HepG2 (cell line): Measurements from ENCODE around the gene SPRED3. TPM values are rescaled to one million over a fixed set of nuclear protein-coding genes. Genes with fewer than 3 reads are reported as not detected.

Source experiments
- AKNA ChIP-seq: sonication (generic); formaldehyde crosslinking; IDR thresholded peaks from 2 replicates; pipeline ENCODE4 v1.4.0; 2020; ENCODE audit warnings: missing genetic modification reagents, borderline replicate concordance
- ASH2L ChIP-seq: fragments of 300-600, 200-600 bp; sonication (generic); IDR thresholded peaks from 2 replicates; pipeline ENCODE4 v1.7.0; 2017; ENCODE audit warnings: low read depth, mild to moderate bottlenecking, moderate library complexity, mixed read lengths, low read length; ENCODE audit not compliant: insufficient read length
- CCDC6 ChIP-seq: sonication (generic); formaldehyde crosslinking; IDR thresholded peaks from 2 replicates; pipeline ENCODE4 v1.8.1; 2022; ENCODE audit warnings: mild to moderate bottlenecking, missing genetic modification reagents, moderate library complexity
- ETS1 ChIP-seq: sonication (generic); formaldehyde crosslinking; IDR thresholded peaks from 2 replicates; pipeline ENCODE4 v1.4.0; 2020; ENCODE audit warnings: missing genetic modification reagents
- HDAC2 ChIP-seq: sonication (generic); formaldehyde crosslinking; IDR thresholded peaks from 2 replicates; pipeline ENCODE4 v1.4.0; 2020; ENCODE audit warnings: missing genetic modification reagents
- HINFP ChIP-seq: sonication (generic); formaldehyde crosslinking; IDR thresholded peaks from 2 replicates; pipeline ENCODE4 v1.4.0; 2020; ENCODE audit warnings: low read depth, mild to moderate bottlenecking, missing genetic modification reagents
- MED8 ChIP-seq: sonication (generic); formaldehyde crosslinking; IDR thresholded peaks from 2 replicates; pipeline ENCODE4 v1.8.1; 2023; ENCODE audit warnings: mild to moderate bottlenecking, missing genetic modification reagents; ENCODE audit not compliant: insufficient replicate concordance
- NFE2L2 ChIP-seq: fragments of 150-350 bp; IDR thresholded peaks from 2 replicates; pipeline ENCODE4 v1.6.1; 2014; ENCODE audit warnings: low read length
- TCF7 ChIP-seq: sonication (generic); IDR thresholded peaks from 2 replicates; pipeline ENCODE4 v1.6.1; 2016; ENCODE audit warnings: antibody characterized with exemption, low read depth
- TRAFD1 ChIP-seq: sonication (generic); formaldehyde crosslinking; IDR thresholded peaks from 2 replicates; pipeline ENCODE4 v1.5.1; 2020; ENCODE audit warnings: missing genetic modification reagents, mild to moderate bottlenecking, borderline replicate concordance
- TSC22D2 ChIP-seq: sonication (generic); formaldehyde crosslinking; IDR thresholded peaks from 2 replicates; pipeline ENCODE4 v1.5.1; 2020; ENCODE audit warnings: missing genetic modification reagents, mild to moderate bottlenecking, borderline replicate concordance
- ZNF329 ChIP-seq: sonication (generic); formaldehyde crosslinking; IDR thresholded peaks from 2 replicates; pipeline ENCODE4 v1.9.0; 2021; ENCODE audit warnings: low read depth, mild to moderate bottlenecking, missing genetic modification reagents
- ZNF34 ChIP-seq: sonication (generic); formaldehyde crosslinking; IDR thresholded peaks from 2 replicates; pipeline ENCODE4 v1.4.0; 2020; ENCODE audit warnings: mild to moderate bottlenecking, missing genetic modification reagents, borderline replicate concordance
- ZNF362 ChIP-seq: sonication (generic); formaldehyde crosslinking; IDR thresholded peaks from 2 replicates; pipeline ENCODE4 v1.4.0; 2020; ENCODE audit warnings: missing genetic modification reagents, mild to moderate bottlenecking, borderline replicate concordance
- ZNF563 ChIP-seq: sonication (generic); formaldehyde crosslinking; IDR thresholded peaks from 2 replicates; pipeline ENCODE4 v1.8.0; 2022; ENCODE audit warnings: mild to moderate bottlenecking, moderate library complexity, missing genetic modification reagents
- ZNF564 ChIP-seq: sonication (generic); formaldehyde crosslinking; IDR thresholded peaks from 2 replicates; pipeline ENCODE4 v1.8.1; 2023; ENCODE audit warnings: mild to moderate bottlenecking, missing genetic modification reagents
- ZNF75D ChIP-seq: sonication (generic); formaldehyde crosslinking; IDR thresholded peaks from 2 replicates; pipeline ENCODE4 v1.8.1; 2023; ENCODE audit warnings: missing genetic modification reagents, mild to moderate bottlenecking, borderline replicate concordance
- polyA plus RNA-seq, 8 experiments: library from polyadenylated mRNA; depleted of rRNA in 3 of 8; stranded (reverse) in 7 of 8; unstranded in 1 of 8; fragments of >200 nt; fragmentation: Illumina TruSeq in 4 of 8; extraction: Trizol in 4 of 8; gene quantifications; 2 replicates each; pipeline versions ENCODE4 v1.2.1 to v1.2.3, GENCODE V29; 2011 to 2016; ENCODE audit warnings: low read depth in 4 of 8, missing spikeins in 1 of 8, mixed read lengths in 1 of 8; ENCODE audit not compliant: insufficient read depth in 1 of 8
- total RNA-seq, 5 experiments: library from RNA; depleted of rRNA; stranded (reverse); fragments of >200 nt; fragmentation: Illumina TruSeq; extraction: Trizol; gene quantifications; 2 replicates each; pipeline ENCODE4 v1.2.3, GENCODE V29; 2016; ENCODE audit warnings: low read depth in 1 of 5

The SPRED3 gene
- total and polyA plus RNA-seq, 2 of the 13 experiments (the other 11 are each of a cell fraction or from before 2014, with no cell fraction given): 0.15 to 0.17 TPM

GRCh38 chr19:38375098-38375493 lies 13.4 kb upstream of the SPRED3 start (continued):
- 0 out of 2 replicates have a peak, but pooled peaks have one; percentile 13 for TF ChIP-seq AKNA (CRISPR knock-in tag)
- no peak for TF ChIP-seq TSC22D2 (CRISPR knock-in tag)
- TF ChIP-seq TRAFD1: 0 out of 2 replicates have a peak, but pooled peaks have one; percentile 8
- no peak for TF ChIP-seq HDAC2
- no peak for TF ChIP-seq ZNF34 (CRISPR knock-in tag)
- no peak for TF ChIP-seq NFE2L2
- TF ChIP-seq TCF7: no peak
- 0 out of 2 replicates have a peak, but pooled peaks have one; percentile 7 for TF ChIP-seq CCDC6 (CRISPR knock-in tag)
- TF ChIP-seq ZNF563 (CRISPR knock-in tag): 0 out of 2 replicates have a peak, but pooled peaks have one; percentile 5
- peak; percentile 29; the same call in 1 of the 2 replicates for TF ChIP-seq ZNF329
- TF ChIP-seq HINFP (CRISPR knock-in tag): peak; percentile 3; the same call in 1 of the 2 replicates
- TF ChIP-seq ASH2L: peak; percentile 10
- TF ChIP-seq ETS1 (CRISPR knock-in tag): no peak
- no peak for TF ChIP-seq ZNF362
- TF ChIP-seq ZNF564 (CRISPR knock-in tag): 0 out of 2 replicates have a peak, but pooled peaks have one; percentile 23
- TF ChIP-seq MED8 (CRISPR knock-in tag): peak; percentile 0
- TF ChIP-seq ZNF75D (CRISPR knock-in tag): 0 out of 2 replicates have a peak, but pooled peaks have one; percentile 11
